Hepatic stellate cell (primary cell): ENCODE results near the gene PDLIM1.
A peak's percentile ranks its signal among the peaks of the same experiment; 100 is the strongest.
"Not testable (repeated sequence)": the region's sequence is repeated elsewhere in the genome, so short reads cannot be mapped to it uniquely, and the experiment has no call there.

Source experiments
- DNase-seq: peaks from one replicate; pipeline ENCODE4 v3.0.0; 2011; ENCODE audit warnings: low spot score

PDLIM1 gene

DNA sequence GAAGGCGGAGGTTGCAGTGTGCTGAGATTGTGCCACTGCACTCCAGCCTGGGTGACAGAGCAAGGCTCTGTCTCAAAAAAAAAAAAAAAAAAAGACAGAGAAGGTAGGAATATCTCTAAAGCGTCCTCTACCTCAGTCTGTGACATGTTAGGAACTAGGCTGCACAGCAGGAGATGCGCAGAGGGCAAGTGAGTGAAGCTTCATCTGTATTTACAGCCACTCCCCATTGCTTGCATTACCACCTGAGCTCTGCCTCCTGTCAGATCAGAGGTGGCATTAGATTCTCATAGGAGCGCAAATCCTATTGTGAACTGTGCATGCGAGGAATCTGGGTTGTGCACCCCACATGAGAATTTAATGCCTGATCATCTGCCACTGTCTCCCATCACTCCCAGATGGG, 87.9 kb downstream of the PDLIM1 start:
- DNase-seq = not testable (repeated sequence)

DNA sequence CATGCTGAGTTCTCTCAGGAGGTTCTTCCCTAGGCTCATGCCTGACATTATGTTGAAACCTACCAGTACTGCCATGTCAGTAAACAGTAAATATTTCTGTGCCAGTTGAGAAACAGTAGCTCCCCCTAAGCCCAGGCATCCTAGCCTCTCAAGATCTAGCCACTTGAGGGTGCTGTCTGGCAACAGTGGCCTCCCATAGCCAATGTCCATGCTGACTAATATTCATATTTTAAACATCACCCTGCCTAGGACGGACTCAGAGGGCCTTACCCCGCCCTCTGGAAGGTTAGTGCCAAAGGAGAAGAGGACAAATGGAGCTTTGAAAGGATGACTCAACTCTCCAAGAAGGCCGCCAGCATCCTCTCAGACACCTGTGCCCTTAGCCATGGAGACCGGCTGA, 89.1 kb downstream of the PDLIM1 start:
- DNase-seq = peak; percentile 36

DNA sequence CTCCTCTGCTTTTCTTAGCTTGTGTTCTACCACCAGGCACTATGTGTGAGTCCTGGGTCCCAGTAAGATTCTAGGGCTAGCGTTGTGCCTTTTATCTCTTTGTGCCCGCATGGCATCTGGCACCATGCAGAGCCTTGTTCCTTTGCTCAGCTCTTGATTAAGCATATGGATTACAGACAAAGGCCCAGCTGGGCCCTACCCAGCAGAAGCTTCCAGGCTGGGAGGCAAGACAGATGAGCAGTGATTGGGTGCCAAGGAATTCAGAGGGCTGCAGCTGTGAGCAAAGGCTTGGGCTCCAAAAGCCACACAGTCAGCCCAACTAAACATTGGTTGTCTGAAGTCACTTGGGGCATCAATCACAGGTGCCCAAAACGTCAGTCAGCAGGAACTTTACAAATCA, 94.8 kb downstream of the PDLIM1 start:
- no peak for DNase-seq

DNA sequence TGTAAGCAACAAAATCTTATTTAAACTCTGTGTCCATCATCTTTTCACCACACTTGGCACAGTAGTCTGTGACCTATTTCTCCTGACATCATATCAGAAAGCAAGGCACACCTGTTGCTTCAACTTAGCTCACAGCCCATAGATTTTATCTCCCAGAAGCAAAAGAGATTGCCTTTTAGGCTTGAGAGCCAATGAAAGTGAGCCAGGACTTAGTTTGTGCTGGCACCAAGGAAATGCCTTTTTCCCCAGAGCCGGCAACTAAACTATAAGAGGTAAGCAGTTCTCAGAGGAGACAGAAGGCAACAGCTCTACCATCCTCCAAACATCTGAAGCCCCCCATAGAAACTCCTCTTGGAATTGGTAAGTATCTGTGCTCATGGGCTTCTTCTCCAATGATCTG, 96.9 kb downstream of the PDLIM1 start, which contains the start of gene ACSM6:
Gene ACSM6 (plus strand): TSS at position 295 of the 400 bp plus-strand sequence. CDS start 248 bp downstream, outside the sequence.
- DNase-seq = no peak

DNA sequence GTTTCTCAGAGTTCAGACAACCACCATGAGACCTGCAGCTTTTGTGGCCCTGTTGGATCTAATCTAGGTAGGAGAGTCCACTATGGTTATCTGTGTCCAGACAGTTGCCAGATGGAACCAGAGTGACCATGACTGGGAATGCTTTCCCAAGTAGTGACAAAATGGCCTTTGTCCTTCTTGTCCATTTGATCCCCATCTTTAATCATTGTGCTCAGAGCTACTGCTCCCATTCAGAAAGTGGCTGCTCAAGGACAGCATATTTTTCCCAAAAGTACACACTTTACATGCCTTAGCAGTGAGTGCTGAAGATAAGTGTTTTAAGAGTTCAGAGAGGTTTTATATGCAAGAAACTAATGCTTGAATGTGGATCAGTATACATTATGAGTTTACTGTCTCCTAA, 102.2 kb downstream of the PDLIM1 start:
- DNase-seq = no peak

DNA sequence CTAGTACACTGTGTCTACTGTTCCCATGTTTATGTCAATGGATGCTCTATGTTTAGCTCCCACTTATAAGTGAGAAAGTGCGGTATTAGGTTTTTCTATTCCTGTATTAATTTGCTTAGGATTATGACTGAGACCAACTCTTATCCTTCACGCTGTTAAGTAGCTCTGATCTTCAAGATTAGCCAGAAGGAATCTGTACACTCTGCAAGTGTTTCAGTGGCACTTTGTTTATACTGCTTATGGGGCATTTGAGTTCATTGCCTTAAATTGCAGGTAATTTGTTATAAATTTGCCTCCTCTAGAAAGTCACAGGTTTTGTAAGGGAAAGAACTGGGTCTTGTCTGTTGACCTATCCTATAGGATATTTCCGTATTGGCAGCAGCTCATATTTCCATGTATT, 103.2 kb downstream of the PDLIM1 start:
- no peak for DNase-seq
